Kidney glomerular epithelial cell (primary cell): ENCODE measurements around the gene GARIN5A.
"Not testable (repeated sequence)": the region's sequence is repeated elsewhere in the genome, so short reads cannot be mapped to it uniquely, and the experiment has no call there.

Experiments
- DNase-seq: peaks from one replicate; lab custom pipeline; 2025; lab: John Stamatoyannopoulos, UW

The GARIN5A gene

GRCh38 chr19:50464348-50464747 is 12.3 kb downstream of the GARIN5A start:
- DNase-seq, result no peak

GRCh38 chr19:50462970-50463369 is 13.7 kb downstream of the GARIN5A start:
- no peak for DNase-seq

- peak; percentile 69 for DNase-seq
Measured at GRCh38 chr19:50461066-50461875, 15.4 kb downstream of the GARIN5A start.

- peak; percentile 93 for DNase-seq
Measured at GRCh38 chr19:50460161-50460765, 16.4 kb downstream of the GARIN5A start.

GRCh38 chr19:50459638-50460037 is 17.0 kb downstream of the GARIN5A start:
- no peak for DNase-seq

GRCh38 chr19:50459067-50459456 is 17.6 kb downstream of the GARIN5A start:
- DNase-seq, result no peak

- DNase-seq, result no peak
Measured at GRCh38 chr19:50458396-50459066, 18.1 kb downstream of the GARIN5A start.

GRCh38 chr19:50457300-50457699 is 19.3 kb downstream of the GARIN5A start:
- DNase-seq, result no peak

- DNase-seq, result no peak
Measured at GRCh38 chr19:50455992-50456391, 20.7 kb downstream of the GARIN5A start.

GRCh38 chr19:50453243-50453642 is 23.4 kb downstream of the GARIN5A start:
- DNase-seq, result no peak

GRCh38 chr19:50451223-50451534 is 25.5 kb downstream of the GARIN5A start:
- no peak for DNase-seq

- no peak for DNase-seq
Measured at GRCh38 chr19:50450369-50451222, 26.1 kb downstream of the GARIN5A start.

- DNase-seq, result peak; percentile 1
Measured at GRCh38 chr19:50449236-50449899, 27.3 kb downstream of the GARIN5A start.

GRCh38 chr19:50447750-50448149 is 28.9 kb downstream of the GARIN5A start:
- no peak for DNase-seq

GRCh38 chr19:50447053-50447452 is 29.6 kb downstream of the GARIN5A start:
- no peak for DNase-seq

- DNase-seq, result no peak
Measured at GRCh38 chr19:50444059-50444458, 32.6 kb downstream of the GARIN5A start.

GRCh38 chr19:50439130-50439529 is 37.5 kb downstream of the GARIN5A start:
- not testable (repeated sequence) for DNase-seq

- no peak for DNase-seq
Measured at GRCh38 chr19:50437862-50438449, 38.7 kb downstream of the GARIN5A start.

GRCh38 chr19:50435627-50436026 is 41.0 kb downstream of the GARIN5A start:
- no peak for DNase-seq

- no peak for DNase-seq
Measured at GRCh38 chr19:50435221-50435620, 41.4 kb downstream of the GARIN5A start.

GRCh38 chr19:50434525-50434924 is 42.1 kb downstream of the GARIN5A start:
- no peak for DNase-seq
